Muscle layer of duodenum (tissue), 2 donors: ENCODE results near the gene OR4M1.
"Not testable (repeated sequence)": the region's sequence is repeated elsewhere in the genome, so short reads cannot be mapped to it uniquely, and the experiment has no call there.

ENCODE experiments used
- H3K27ac ChIP-seq: one replicate; pipeline ENCODE4 v1.7.0; 2013; ENCODE audit warnings: mild to moderate bottlenecking, low read length
- H3K27me3 ChIP-seq: one replicate; pipeline ENCODE4 v1.7.0; 2013; ENCODE audit warnings: low read depth, mild to moderate bottlenecking, control low read depth, low read length
- H3K36me3 ChIP-seq, 2 donors: one replicate each; pipeline ENCODE4 v1.7.0; 2013; ENCODE audit warnings: low read length in 2 of 2, control low read depth in 1 of 2, mild to moderate bottlenecking in 1 of 2; ENCODE audit not compliant: insufficient read depth in 2 of 2, control insufficient read depth in 1 of 2
- H3K4me1 ChIP-seq, 2 donors: one replicate each; pipeline ENCODE4 v1.7.0; 2013; ENCODE audit warnings: low read length in 2 of 2, mild to moderate bottlenecking in 2 of 2, control low read depth in 1 of 2, moderate library complexity in 1 of 2; ENCODE audit not compliant: insufficient read depth in 2 of 2, control insufficient read depth in 1 of 2
- H3K4me3 ChIP-seq, 2 donors: one replicate each; pipeline ENCODE4 v1.7.0; 2013; ENCODE audit warnings: low read length in 2 of 2, low read depth in 1 of 2, mild to moderate bottlenecking in 1 of 2
- H3K9me3 ChIP-seq, 2 donors: one replicate each; pipeline ENCODE4 v1.7.0; 2013; ENCODE audit warnings: low read length in 2 of 2, control low read depth in 1 of 2, mild to moderate bottlenecking in 1 of 2; ENCODE audit not compliant: control insufficient read depth in 1 of 2
- donor health status: healthy.

OR4M1 gene

GRCh38 chr14:19773204-19773603, at the start of gene OR4M1:
TSS of gene OR4M1 (plus strand) at chr14:19773504. CDS start at chr14:19780323, 6,819 bp downstream.
- not testable (repeated sequence) for H3K9me3 ChIP-seq, H3K4me3 ChIP-seq, H3K27ac ChIP-seq, H3K4me1 ChIP-seq, H3K27me3 ChIP-seq, H3K36me3 ChIP-seq

- Histone ChIP-seq H3K27me3 (no peaks in the 10 kb centered on the region), H3K27ac (no peak overlapping the region), H3K4me1 (no peaks in the 10 kb centered on the region), H3K4me3 (no peak overlapping the region), H3K36me3 (no peaks in the 10 kb centered on the region), H3K9me3 (peaks cover 3 to 10% of the 10 kb centered on the region in 2 donors)
These were observed 43.9 kb upstream of the OR4M1 start for GRCh38 chr14:19729359-19729758.

GRCh38 chr14:19729763-19730162, 43.5 kb upstream of the OR4M1 start:
- peaks cover 3 to 10% of the 10 kb centered on the region in 2 donors for H3K9me3 ChIP-seq
- H3K4me3 ChIP-seq: no peak overlapping the region
- H3K27me3 ChIP-seq: no peaks in the 10 kb centered on the region
- no peaks in the 10 kb centered on the region for H3K4me1 ChIP-seq
- H3K27ac ChIP-seq: no peak overlapping the region
- H3K36me3 ChIP-seq: no peaks in the 10 kb centered on the region

- not testable (repeated sequence) for H3K4me1 ChIP-seq, H3K4me3 ChIP-seq, H3K36me3 ChIP-seq, H3K27me3 ChIP-seq, H3K9me3 ChIP-seq, H3K27ac ChIP-seq
These were observed 39.4 kb upstream of the OR4M1 start for GRCh38 chr14:19733893-19734292.

- H3K9me3 ChIP-seq: no peaks in the 10 kb centered on the region
- no peaks in the 10 kb centered on the region for H3K4me1 ChIP-seq
- no peak within 1 kb of the TSS for H3K27ac ChIP-seq
- H3K4me3 ChIP-seq: no peak within 1 kb of the TSS
- H3K36me3 ChIP-seq: no peaks in the 10 kb centered on the region
- no peaks in the 10 kb centered on the region for H3K27me3 ChIP-seq
These were observed 30.0 kb upstream of the OR4M1 start, which contains the start of gene OR4Q3 for GRCh38 chr14:19743256-19743655. TSS of gene OR4Q3 (plus strand) at chr14:19743571.

GRCh38 chr14:19752316-19752715, 21.0 kb upstream of the OR4M1 start:
- not testable (repeated sequence) for H3K27me3 ChIP-seq, H3K36me3 ChIP-seq, H3K27ac ChIP-seq, H3K9me3 ChIP-seq, H3K4me3 ChIP-seq, H3K4me1 ChIP-seq

- Histone ChIP-seq H3K4me3 (no peak overlapping the region), H3K27me3 (no peaks in the 10 kb centered on the region), H3K4me1 (no peaks in the 10 kb centered on the region), H3K36me3 (no peaks in the 10 kb centered on the region), H3K9me3 (no peaks in the 10 kb centered on the region), H3K27ac (no peak overlapping the region)
These were observed 19.1 kb upstream of the OR4M1 start for GRCh38 chr14:19754172-19754571.

GRCh38 chr14:19771491-19771890, 1.8 kb upstream of the OR4M1 start:
- not testable (repeated sequence) for H3K9me3 ChIP-seq, H3K36me3 ChIP-seq, H3K4me3 ChIP-seq, H3K27me3 ChIP-seq, H3K4me1 ChIP-seq, H3K27ac ChIP-seq

GRCh38 chr14:19771895-19772430, 1.3 kb upstream of the OR4M1 start:
- no peaks in the 10 kb centered on the region for H3K27me3 ChIP-seq
- H3K36me3 ChIP-seq: no peaks in the 10 kb centered on the region
- no peaks in the 10 kb centered on the region for H3K9me3 ChIP-seq
- no peak overlapping the region for H3K27ac ChIP-seq
- H3K4me1 ChIP-seq: no peaks in the 10 kb centered on the region
- H3K4me3 ChIP-seq: no peak overlapping the region

- H3K4me1 ChIP-seq, H3K36me3 ChIP-seq, H3K27me3 ChIP-seq, H3K4me3 ChIP-seq, H3K27ac ChIP-seq, H3K9me3 ChIP-seq: not testable (repeated sequence)
These were observed 850 bp upstream of the OR4M1 start for GRCh38 chr14:19772454-19772853.

- Histone ChIP-seq H3K27me3 (no peaks in the 10 kb centered on the region), H3K36me3 (no peaks in the 10 kb centered on the region), H3K4me3 (no peak overlapping the region), H3K9me3 (no peaks in the 10 kb centered on the region), H3K4me1 (no peaks in the 10 kb centered on the region), H3K27ac (no peak overlapping the region)
These were observed 2.3 kb downstream of the OR4M1 start for GRCh38 chr14:19775587-19775986.

GRCh38 chr14:19785848-19786247, 12.5 kb downstream of the OR4M1 start:
- not testable (repeated sequence) for H3K4me1 ChIP-seq, H3K27ac ChIP-seq, H3K36me3 ChIP-seq, H3K4me3 ChIP-seq, H3K9me3 ChIP-seq, H3K27me3 ChIP-seq
